ENCODE results near the gene CEACAM3.
A peak's percentile ranks its signal among the peaks of the same experiment; 100 is the strongest.
"Not testable (repeated sequence)": the region's sequence is repeated elsewhere in the genome, so short reads cannot be mapped to it uniquely, and the experiment has no call there.

CEACAM3 gene

DNA sequence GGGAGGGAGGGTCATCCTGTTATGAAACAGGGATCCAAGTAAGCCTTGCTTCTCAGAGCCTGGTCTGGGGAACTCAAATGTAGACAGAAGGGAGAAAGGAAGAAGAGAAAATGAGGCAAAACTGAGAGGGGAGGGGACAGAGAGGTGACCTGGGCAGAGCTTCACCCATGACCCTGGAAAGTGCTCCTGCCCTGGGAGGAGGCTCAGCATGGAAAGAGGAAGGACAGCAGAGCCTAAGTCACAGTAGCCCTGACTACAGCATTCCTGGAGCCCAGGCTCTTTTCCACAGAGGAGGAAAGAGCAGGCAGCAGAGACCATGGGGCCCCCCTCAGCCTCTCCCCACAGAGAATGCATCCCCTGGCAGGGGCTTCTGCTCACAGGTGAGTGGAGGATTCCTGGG, at the start of gene CEACAM3:
Gene CEACAM3 (plus strand): TSS at position 226 of the 400 bp plus-strand sequence. CDS start 91 bp downstream, at position 317.
- no peak for DNase-seq

DNA sequence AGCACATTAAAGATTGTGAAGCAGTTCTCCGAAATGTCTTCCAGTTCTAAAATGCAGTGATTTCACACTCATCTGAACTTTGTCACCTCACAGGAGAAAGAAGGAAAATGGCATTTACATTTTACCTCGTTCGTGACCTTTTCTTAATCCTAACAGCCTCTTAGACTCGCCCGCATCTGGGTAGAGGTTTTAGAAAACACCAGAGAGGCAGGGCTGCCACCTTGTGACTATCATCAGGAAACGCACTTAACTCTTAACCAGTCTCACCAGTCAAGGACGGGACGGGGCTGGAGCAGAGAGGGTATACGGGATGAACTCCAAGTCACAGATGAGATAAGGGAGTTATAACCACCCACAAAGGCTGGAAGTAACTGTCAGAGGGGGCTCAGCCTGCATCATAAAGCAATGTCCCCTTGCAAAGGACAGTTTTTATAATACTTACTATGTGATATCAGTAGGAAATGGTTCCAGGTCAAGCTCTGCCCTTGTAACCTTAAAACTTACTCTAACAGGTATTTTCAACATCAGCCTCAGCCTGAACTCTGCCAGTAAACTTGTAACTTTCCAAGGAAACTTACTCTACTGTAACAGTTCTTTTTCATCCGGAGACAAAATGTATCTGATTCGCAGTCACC, 49.7 kb upstream of the CEACAM3 start:
- peak; percentile 46 to 48 for DNase-seq

DNA sequence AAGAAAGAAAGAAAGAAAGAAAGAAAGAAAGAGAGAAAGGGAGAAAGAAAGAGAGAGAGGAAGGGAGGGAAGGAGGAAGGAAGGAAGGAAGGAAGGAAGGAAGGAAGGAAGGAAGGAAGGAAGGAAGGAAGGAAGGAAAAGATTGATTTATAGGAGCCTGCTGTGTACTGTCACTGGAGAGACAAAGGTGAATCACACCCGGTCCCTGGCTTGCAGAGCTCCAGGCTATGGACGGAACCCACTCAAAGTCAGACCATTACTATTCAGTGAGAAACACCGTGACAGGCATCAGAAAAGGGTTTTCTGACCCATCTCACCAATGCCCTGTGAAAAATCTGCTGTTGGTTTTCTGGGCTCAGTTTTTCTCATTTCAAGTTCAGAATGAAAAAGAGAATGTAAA, 48.4 kb upstream of the CEACAM3 start:
- DNase-seq: no peak

DNA sequence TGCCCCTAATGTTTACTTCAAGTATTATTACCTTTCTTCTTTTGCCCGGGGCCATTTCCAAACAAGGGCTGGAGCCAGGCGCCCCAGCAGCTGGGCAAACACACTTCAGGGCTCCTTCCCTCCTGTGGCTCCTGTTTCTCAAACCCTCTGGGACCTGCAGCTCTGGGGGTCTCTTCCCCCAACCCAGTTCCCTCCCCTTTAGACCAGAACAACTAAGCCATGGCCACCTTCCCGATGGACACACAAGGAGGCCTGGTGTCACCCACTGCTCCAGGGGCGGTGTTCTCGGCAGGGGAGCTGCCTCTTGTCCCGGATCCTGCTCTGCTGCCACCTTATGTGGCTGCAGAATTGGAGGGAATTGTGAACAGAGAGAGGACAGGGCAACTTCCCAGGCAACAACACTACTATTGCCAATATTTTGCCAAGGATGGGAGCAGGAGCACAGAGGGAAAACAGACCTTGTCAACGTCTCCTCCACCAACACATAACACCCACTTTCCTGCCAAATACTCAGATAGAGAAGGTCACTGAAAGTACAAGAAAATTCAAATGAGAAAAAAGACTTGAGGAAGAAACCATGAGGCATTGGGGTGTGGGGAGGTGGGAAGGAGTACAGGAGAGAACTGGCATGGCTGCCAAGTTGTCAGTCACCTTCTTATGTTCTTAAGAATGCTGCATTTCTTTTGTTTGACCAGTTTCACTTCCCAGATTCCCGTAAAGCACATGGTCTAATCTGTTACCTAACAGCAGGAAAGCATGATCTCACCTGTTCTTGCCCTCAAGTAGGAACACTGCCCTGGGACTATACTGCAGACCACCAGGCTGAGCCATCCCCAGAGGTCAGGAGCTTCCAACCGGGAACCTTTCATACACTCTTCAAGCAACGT, 45.9 kb upstream of the CEACAM3 start:
- not testable (repeated sequence) for DNase-seq

DNA sequence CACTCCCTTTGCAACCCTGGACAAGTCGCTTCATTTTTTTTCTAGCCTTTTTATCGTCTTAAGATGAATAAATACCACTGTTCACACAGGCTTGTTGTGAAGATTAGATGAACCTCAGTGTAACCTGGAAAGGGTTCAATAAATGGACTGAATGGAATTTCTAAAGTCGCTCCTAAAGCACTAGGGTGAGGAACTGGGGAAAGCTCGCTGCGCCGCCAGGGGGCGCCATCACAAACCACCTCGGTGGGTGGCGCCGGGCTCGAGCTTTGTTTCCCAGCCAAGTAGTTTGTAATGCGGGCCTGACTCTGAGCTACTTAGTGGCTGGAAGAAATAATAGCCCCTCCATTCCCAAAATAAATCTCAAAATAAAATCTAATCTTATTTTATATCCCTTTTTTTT, 43.2 kb upstream of the CEACAM3 start:
- DNase-seq: peak; percentile 67 to 68

DNA sequence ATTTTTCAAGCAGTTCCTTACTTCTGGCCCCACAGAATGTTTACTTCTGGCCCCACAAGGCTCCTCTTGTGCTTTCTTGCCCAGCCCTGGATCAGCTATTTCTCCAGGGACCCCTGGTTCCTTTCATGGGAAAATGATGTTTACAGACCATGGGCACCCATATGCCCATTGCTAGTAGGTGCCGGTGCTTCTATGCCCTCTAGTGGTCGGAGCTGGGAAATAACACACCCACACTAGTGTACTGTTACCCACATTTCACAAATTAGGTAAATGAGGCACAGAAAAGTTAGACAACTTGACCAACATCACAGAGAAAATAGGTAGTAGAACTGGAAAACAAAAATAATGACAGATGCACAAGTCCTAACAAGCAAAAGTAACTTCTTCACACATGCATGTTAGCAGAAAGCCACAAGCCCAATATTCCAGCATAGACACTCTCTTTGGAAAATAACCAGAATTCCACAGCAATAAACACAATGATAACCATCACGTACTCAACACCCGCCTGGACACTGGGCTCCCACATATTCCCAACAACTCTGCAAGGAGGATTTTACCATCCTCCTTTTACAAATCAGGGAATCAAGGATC, 42.4 kb upstream of the CEACAM3 start:
- DNase-seq: peak; percentile 71 to 75

DNA sequence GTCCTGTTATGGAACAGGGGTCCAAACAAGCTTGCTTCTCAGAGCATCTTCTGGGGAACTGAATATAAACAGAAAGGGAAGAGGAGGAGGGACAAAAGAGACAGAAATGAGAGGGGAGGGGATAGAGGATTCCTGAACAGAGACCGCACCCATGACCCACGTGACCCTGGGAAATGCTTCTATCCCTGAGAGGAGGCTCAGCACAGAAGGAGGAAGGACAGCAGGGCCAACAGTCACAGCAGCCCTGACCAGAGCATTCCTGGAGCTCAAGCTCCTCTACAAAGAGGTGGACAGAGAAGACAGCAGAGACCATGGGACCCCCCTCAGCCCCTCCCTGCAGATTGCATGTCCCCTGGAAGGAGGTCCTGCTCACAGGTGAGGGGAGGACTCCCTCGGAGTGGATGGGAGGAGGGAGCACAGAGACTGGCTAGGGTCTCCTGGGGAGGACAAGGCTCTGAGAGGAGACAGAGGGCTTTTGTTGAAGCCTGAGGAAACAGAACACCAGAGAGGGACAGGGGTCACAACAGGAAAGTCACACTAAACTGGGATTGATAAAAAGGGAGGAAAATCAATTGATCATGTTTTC, 41.0 kb upstream of the CEACAM3 start, which contains the start of gene CEACAM6:
Gene CEACAM6 (plus strand): TSS at position 203 of the 586 bp plus-strand sequence. CDS start 109 bp downstream, at position 312.
- no peak for DNase-seq

DNA sequence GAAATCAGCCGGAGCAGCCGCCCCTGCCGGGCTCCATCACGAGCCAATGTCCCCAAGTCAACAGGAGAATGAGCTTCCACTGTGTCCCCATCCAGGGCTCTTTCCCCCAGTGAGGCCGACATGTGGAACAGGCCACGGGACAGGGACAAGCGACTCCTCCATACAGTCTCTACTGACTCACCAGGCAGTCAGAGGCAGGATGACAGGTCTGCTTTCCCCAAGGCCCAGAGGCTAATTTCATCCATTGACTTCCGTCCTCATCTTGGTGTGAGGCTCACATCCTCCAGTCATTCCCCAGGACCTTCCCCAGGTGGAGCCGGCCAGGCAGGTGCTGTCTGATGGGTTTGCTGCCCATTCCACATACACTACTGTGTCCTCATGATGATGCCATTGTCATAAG, 37.5 kb upstream of the CEACAM3 start:
- no peak for DNase-seq

DNA sequence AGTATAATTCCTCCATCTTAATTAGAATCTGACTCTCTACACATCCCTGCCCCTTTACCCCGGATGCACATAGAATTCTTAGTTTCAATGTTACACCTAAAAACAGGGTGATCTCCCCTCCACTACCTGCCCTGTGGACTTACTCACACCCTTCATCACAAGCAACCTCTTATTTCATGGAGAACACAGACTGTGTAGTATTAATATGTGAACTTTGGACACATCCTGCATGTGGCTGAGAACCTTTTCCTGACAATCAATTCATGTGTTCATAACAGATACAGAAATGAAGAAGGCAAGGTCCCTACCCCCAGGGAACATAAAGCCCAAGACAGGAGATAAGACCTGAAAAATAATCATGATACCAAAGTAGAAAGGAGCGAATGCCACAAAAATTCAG, 29.3 kb upstream of the CEACAM3 start:
- no peak for DNase-seq

DNA sequence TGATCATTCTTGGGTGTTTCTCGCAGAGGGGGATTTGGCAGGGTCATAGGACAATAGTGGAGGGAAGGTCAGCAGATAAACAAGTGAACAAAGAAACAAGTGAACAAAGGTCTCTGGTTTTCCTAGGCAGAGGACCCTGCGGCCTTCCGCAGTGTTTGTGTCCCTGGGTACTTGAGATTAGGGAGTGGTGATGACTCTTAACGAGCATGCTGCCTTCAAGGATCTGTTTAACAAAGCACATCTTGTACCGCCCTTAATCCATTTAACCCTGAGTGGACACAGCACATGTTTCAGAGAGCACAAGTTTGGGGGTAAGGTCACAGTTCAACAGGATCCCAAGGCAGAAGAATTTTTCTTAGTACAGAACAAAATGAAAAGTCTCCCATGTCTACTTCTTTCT, 28.3 kb upstream of the CEACAM3 start:
- not testable (repeated sequence) for DNase-seq

DNA sequence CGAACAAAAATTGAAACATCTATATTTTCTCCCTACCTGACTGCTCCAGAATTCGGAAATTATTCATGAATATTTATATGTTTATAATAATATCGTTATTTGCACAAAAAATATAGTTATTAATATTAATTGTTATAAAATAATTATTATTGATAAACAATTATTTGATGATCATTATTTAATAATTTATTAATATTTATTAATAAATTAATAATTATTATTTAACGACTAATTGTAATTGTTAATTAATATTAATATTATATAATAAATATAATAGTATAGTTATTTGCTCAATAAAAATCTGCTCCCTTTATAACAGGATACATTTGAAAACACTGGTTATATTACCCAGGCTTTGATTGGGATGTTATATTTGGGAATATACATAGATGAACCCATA, 26.8 kb upstream of the CEACAM3 start:
- DNase-seq: no peak

DNA sequence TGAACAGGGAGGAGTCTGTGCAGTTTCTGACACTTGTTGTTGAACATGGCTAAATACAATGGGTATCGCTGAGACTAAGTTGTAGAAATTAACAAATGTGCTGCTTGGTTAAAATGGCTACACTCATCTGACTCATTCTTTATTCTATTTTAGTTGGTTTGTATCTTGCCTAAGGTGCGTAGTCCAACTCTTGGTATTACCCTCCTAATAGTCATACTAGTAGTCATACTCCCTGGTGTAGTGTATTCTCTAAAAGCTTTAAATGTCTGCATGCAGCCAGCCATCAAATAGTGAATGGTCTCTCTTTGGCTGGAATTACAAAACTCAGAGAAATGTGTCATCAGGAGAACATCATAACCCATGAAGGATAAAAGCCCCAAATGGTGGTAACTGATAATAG, 25.0 kb upstream of the CEACAM3 start:
- no peak for DNase-seq

DNA sequence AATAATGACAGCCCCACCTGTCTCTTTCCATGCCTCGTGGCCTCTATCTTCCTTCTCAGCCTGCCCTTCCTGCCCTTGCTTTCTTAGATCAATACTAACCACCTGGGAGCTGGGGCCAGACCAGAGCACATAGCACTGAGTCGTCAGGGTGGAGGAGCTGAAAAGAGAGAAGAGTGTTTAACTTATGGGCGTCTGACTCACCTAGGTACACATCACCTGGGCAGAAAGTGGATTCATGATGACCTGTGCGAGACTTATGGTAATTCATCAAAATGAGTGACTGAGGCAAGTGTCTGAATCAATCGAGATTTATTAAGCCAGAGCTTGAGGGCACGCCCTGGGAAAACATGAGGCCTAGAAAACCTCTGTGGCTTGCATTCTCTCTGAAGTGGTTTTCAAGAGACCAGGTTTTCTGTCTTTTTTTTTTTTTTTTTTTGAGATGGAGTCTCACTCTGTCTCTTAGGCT, 21.8 kb upstream of the CEACAM3 start:
- DNase-seq: peak; percentile 20 to 66

DNA sequence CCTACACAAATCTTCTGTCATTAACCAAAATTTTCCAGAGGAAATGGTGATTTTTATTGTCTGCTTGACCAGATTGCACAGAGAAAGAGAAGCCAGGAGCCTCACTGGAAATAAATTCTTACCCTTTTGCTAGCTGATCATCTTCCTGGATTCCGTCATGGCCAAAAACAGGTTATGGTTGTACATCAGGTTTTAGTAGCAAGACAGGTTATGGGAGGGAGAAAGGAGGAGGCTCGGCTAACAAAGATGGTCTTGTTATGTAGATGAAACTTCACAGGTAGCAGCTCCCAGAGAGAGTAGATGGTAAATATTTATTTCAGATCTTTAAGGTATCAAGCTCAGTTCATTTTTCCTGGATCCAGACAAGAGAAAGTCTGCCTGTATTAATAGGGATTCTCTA, 19.7 kb upstream of the CEACAM3 start:
- DNase-seq: no peak

DNA sequence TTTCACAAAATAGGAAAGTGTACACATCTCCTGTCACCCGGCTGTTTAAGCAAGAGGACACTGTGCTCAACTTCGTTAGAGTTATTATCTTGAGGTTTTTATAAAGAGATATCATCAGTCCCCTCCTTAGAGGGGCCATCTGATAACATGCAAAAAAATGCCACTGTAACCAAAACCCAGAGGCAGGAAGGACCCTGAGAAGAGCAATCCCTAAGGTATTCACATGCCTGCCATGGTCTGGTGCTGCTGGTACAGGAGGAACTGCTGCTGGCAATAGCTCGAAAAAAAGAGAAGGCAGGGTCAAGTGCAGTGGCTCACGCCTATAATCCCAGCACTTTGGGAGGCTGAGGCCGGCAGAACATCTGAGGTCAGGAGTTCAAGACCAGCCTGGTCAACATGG, 12.8 kb upstream of the CEACAM3 start:
- no peak for DNase-seq

DNA sequence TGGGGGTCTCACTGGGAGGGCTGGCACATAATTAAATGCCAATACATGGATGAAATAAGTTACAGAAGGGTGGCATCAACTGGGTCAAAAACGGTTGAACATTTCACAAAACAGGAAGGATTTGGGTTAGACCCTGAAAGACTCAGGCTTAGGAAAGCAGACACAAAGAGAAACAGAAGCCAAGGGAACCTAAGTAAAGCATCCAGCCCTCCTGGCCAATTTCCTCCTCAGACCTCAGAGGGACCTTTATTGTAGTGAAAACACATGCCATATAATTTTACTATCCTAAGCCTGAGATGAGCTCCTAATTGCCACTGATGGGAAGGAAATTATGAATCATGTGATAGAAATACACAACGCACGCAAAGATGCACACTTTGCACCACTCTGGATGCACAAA, 12.1 kb upstream of the CEACAM3 start:
- DNase-seq: no peak

DNA sequence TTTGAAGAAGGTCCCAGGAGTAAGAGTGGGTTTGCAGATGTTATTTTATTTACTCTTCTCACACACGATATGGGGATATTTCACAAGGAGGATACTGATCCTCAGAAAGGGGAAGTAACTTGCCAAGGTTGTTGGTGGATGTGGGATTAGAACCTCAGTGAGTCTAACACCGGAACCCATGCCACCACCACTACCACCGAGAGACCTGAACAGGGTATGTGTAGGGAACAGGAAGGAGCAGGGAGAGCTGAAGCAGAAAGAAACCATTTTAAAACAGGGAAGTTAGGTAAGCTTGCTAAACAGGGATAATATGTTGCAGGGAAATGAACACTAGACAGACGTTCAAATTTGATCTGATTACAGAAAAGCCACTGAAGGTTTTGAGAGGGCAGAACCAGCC, 11.6 kb upstream of the CEACAM3 start:
- DNase-seq: peak; percentile 21 to 30

DNA sequence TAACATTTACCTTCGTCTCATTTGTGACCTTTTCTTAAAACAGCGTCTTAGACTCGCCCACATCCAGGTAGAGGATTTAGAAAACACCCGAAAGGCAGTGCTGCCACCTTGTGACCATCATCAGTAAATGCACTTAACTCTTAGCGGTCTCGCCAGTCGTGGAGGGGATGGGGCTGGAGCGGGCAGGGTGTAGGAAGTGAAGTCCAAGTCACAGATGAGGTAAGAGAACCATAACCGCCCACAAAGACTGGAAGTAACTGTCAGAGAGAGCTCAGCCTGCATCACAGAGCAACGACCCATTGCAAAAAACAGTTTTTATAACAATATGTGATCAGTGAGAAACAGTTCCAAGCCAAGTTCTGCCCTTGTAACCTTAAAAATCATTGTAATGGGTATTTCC, 10.7 kb upstream of the CEACAM3 start:
- peak; percentile 80 to 81 for DNase-seq

DNA sequence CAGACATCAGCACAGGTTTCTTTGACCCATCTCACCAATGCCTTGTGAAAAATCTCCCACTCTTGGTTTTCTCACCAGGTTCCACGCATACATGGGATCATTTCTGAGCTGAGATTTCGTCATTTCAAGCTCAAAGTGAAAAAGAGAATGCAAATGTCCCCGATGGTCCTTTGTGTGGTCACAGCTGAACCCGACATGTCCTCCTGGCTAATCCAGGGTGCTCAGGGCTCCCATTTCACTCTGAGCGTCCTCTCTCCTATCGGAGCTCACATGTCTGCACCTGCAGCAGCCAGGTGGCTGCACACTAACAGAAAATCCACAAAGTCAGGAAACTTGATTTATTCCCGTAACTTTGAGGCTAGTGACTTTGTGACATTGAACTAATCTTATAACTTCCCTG, 9.3 kb upstream of the CEACAM3 start:
- no peak for DNase-seq

DNA sequence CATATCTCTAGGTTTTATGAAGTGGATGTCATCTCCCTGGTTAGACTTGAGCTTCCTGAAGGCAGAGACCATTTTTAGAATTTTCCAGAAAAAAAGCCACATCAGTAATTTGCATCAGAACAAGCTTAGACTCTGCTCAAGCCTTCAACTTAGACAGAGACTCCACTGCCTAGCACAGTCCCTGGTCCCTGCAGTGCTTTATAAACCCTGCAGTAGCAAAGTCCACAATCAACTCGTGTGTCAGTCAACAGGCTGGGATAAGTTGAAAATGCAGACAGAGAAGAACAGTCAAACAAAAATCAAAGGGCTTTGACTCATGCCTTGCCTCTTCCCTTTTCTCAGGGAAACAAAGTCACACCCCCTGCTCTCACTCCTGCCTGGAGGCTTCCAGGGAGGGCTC, 7.9 kb upstream of the CEACAM3 start:
- DNase-seq: not testable (repeated sequence)

DNA sequence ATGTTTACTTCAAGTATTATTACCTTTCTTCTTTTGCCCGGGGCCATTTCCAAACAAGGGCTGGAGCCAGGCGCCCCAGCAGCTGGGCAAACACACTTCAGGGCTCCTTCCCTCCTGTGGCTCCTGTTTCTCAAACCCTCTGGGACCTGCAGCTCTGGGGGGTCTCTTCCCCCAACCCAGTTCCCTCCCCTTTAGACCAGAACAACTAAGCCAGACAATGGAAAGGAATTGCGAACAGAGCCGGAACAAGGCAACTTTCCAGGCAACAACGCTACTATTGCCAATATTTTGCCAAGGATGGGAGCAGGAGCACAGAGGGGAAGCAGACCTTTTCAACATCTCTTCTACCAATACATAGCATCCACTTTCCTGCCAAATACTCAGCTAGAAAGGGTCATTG, 7.3 kb upstream of the CEACAM3 start:
- DNase-seq: not testable (repeated sequence)

DNA sequence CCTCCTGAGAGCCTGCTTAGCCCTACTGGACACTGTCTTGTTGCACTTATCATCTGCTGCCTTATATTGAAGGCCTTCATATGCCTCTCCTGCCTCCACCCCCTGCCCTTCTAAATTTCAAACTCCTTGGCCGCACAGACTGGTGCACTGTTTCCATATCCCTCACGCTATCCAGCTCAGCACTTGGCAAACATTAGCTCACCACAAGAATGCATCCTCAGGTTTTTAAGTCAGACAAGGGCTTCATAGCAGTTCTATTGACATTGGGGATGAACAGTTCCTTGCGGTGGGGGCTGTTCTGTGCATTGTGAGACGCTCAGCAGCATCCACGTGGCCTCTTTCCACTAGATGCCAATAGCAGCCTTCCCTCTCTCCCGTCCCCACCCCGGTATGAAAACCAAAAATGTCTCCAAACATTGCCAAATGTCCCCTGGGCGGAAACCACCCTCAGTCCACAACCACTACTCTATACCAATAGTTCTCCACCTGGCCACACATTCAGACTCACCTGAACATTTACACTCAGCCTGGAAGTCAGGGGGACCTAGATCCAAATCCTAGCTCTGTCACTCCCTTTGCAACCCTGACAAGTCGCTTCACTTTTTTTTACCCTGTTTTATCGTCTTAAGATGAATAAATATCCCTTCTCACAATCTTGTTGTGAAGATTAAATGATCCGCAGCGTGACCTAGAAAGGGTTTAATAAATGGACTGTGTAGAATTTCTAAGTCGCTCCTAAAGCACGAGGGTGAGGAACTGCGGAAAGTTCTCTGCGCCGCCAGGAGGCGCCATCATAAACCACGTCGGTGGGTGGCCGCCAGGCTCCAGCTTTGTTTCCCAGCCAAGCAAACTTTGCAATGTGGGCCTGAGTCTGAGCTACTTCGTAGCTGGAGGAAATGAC, 3.6 kb upstream of the CEACAM3 start:
- peak; percentile 27 to 47 for DNase-seq

All from CD4-positive, alpha-beta T cell treated with Interleukin-4 for 1 hour (primary cell).